ENCODE data around the gene ACMSD. TPM values are rescaled to one million over a fixed set of nuclear protein-coding genes. Genes with fewer than 3 reads are reported as not detected.

ACMSD gene
- total RNA-seq, 1 donor, result not detected

GRCh38 chr2:134839649-134840048 is 1.2 kb downstream of the ACMSD start:
- H3K27me3 ChIP-seq (ENCODE audit: insufficient read depth, low read length), result no peaks in the 10 kb centered on the region
- no peak overlapping the region for H2AFZ ChIP-seq (ENCODE audit: low read length)
- no peak for DNase-seq (ENCODE audit: insufficient read length, low spot score, missing footprints)
- H4K20me1 ChIP-seq (ENCODE audit: insufficient read depth, low read length), result no peaks in the 10 kb centered on the region
- H3K36me3 ChIP-seq (ENCODE audit: insufficient read depth, low read length), result no peaks in the 10 kb centered on the region
- H3K4me2 ChIP-seq (ENCODE audit: insufficient read depth, low read length), result no peak overlapping the region
- no peaks in the 10 kb centered on the region for H3K79me2 ChIP-seq (ENCODE audit: insufficient read depth, low read length)
- H3K27ac ChIP-seq (ENCODE audit: low read depth, low read length), result no peak overlapping the region
- TF ChIP-seq CTCF (IDR thresholded peaks at IDR 0.05; ENCODE audit: extremely low read depth, low read depth, low read length), result no peak
- peaks cover 16% of the 10 kb centered on the region for H3K4me1 ChIP-seq (ENCODE audit: insufficient read depth, low read length)
- no peaks in the 10 kb centered on the region for H3K9me3 ChIP-seq (ENCODE audit: low read depth, low read length)
- no peak overlapping the region for H3K4me3 ChIP-seq (ENCODE audit: insufficient read depth, low read length)

GRCh38 chr2:134842930-134843490 is 4.6 kb downstream of the ACMSD start:
- DNase-seq (ENCODE audit: insufficient read length, low spot score, missing footprints), result no peak
- H2AFZ ChIP-seq (ENCODE audit: low read length), result no peak overlapping the region
- H3K4me1 ChIP-seq (ENCODE audit: insufficient read depth, low read length), result peaks cover 15% of the 10 kb centered on the region
- H3K4me2 ChIP-seq (ENCODE audit: insufficient read depth, low read length), result no peak overlapping the region
- no peaks in the 10 kb centered on the region for H3K27me3 ChIP-seq (ENCODE audit: insufficient read depth, low read length)
- H4K20me1 ChIP-seq (ENCODE audit: insufficient read depth, low read length), result no peaks in the 10 kb centered on the region
- no peaks in the 10 kb centered on the region for H3K36me3 ChIP-seq (ENCODE audit: insufficient read depth, low read length)
- H3K9me3 ChIP-seq (ENCODE audit: low read depth, low read length), result no peaks in the 10 kb centered on the region
- TF ChIP-seq CTCF (IDR thresholded peaks at IDR 0.05; ENCODE audit: extremely low read depth, low read depth, low read length), result no peak
- H3K4me3 ChIP-seq (ENCODE audit: insufficient read depth, low read length), result no peak overlapping the region
- H3K27ac ChIP-seq (ENCODE audit: low read depth, low read length), result no peak overlapping the region
- no peaks in the 10 kb centered on the region for H3K79me2 ChIP-seq (ENCODE audit: insufficient read depth, low read length)

GRCh38 chr2:134843968-134844367 is 5.6 kb downstream of the ACMSD start:
- Histone ChIP-seq H3K4me2 (ENCODE audit: insufficient read depth, low read length) (no peak overlapping the region), H3K27me3 (ENCODE audit: insufficient read depth, low read length) (no peaks in the 10 kb centered on the region), H2AFZ (ENCODE audit: low read length) (no peak overlapping the region), H3K27ac (ENCODE audit: low read depth, low read length) (no peak overlapping the region), H3K79me2 (ENCODE audit: insufficient read depth, low read length) (no peaks in the 10 kb centered on the region), H3K4me1 (ENCODE audit: insufficient read depth, low read length) (peaks cover 10% of the 10 kb centered on the region), H3K9me3 (ENCODE audit: low read depth, low read length) (no peaks in the 10 kb centered on the region), H4K20me1 (ENCODE audit: insufficient read depth, low read length) (no peaks in the 10 kb centered on the region), H3K36me3 (ENCODE audit: insufficient read depth, low read length) (no peaks in the 10 kb centered on the region), H3K4me3 (ENCODE audit: insufficient read depth, low read length) (no peak overlapping the region)
- no peak for DNase-seq (ENCODE audit: insufficient read length, low spot score, missing footprints)
- TF ChIP-seq CTCF (IDR thresholded peaks at IDR 0.05; ENCODE audit: extremely low read depth, low read depth, low read length), result no peak

- no peak for TF ChIP-seq CTCF (IDR thresholded peaks at IDR 0.05; ENCODE audit: extremely low read depth, low read depth, low read length)
- H3K4me1 ChIP-seq (ENCODE audit: insufficient read depth, low read length), result peaks cover 10% of the 10 kb centered on the region
- no peak overlapping the region for H3K27ac ChIP-seq (ENCODE audit: low read depth, low read length)
- H3K36me3 ChIP-seq (ENCODE audit: insufficient read depth, low read length), result no peaks in the 10 kb centered on the region
- H3K9me3 ChIP-seq (ENCODE audit: low read depth, low read length), result no peaks in the 10 kb centered on the region
- H4K20me1 ChIP-seq (ENCODE audit: insufficient read depth, low read length), result no peaks in the 10 kb centered on the region
- no peaks in the 10 kb centered on the region for H3K27me3 ChIP-seq (ENCODE audit: insufficient read depth, low read length)
- H3K79me2 ChIP-seq (ENCODE audit: insufficient read depth, low read length), result no peaks in the 10 kb centered on the region
- no peak overlapping the region for H3K4me2 ChIP-seq (ENCODE audit: insufficient read depth, low read length)
- no peak for DNase-seq (ENCODE audit: insufficient read length, low spot score, missing footprints)
- H2AFZ ChIP-seq (ENCODE audit: low read length), result peak overlapping the region; percentile 25
- no peak overlapping the region for H3K4me3 ChIP-seq (ENCODE audit: insufficient read depth, low read length)
These were observed 6.6 kb downstream of the ACMSD start for GRCh38 chr2:134845028-134845427.
